A549 (cell line): ENCODE data around the gene ATXN7L1. TPM values are rescaled to one million over a fixed set of nuclear protein-coding genes. Genes with fewer than 3 reads are reported as not detected.

ENCODE experiments used
- ATAC-seq, 2 experiments: fragments of 200-7000 bp in 1 of 2; fragments of >200 bp in 1 of 2; cut with Nextera tagmentation in 1 of 2; cut with Tn5 transposase in 1 of 2; 3 replicates each; pipeline versions ENCODE4 v1.8.0 to v1.9.1; 2018 to 2020; ENCODE audit warnings: mild to moderate bottlenecking in 1 of 2, moderate library complexity in 1 of 2
- CTCF ChIA-PET: fragments of 300-600 bp; sonication (Branson Sonifier 250); formaldehyde crosslinking; extraction: SDS; loops from one replicate; lab custom pipeline; 2021; ENCODE audit warnings: antibody characterized with exemption, inconsistent platforms; lab: Yijun Ruan, JAX
- POLR2A ChIA-PET: fragments of 350-600 bp; formaldehyde crosslinking; extraction: SDS; loops from one replicate; lab custom pipeline; 2021; ENCODE audit warnings: antibody characterized with exemption, inconsistent platforms; lab: Yijun Ruan, JAX
- DNase-seq, 2 experiments: peaks; one replicate each; pipeline versions ENCODE4 v3.0.0 to v3.0.0-alpha.2; 2011 to 2016; ENCODE audit warnings: low read depth in 1 of 2, low spot score in 1 of 2
- FAIRE-seq: peaks from 2 replicates; lab custom pipeline; 2011; peaks lifted over from hg19 to GRCh38; lab: Jason Lieb, UNC
- H3K27ac ChIP-seq, 2 experiments: fragments of >200 bp; sonication (Bioruptor Twin); formaldehyde crosslinking; 3 replicates each; pipeline ENCODE4 v1.5.1; 2016 to 2017
- H3K4me1 ChIP-seq: fragments of >200 bp; sonication (Bioruptor Twin); formaldehyde crosslinking; 3 replicates; pipeline ENCODE4 v1.6.1; 2016
- H3K4me2 ChIP-seq: fragments of >200 bp; sonication (Bioruptor Twin); formaldehyde crosslinking; 3 replicates; pipeline ENCODE4 v1.6.1; 2016
- H3K4me3 ChIP-seq: fragments of >200 bp; sonication (Bioruptor Twin); formaldehyde crosslinking; 3 replicates; pipeline ENCODE4 v1.5.1; 2016
- H3K9me3 ChIP-seq: fragments of >200 bp; sonication (Bioruptor Twin); formaldehyde crosslinking; 3 replicates; pipeline ENCODE4 v1.6.1; 2016
- BHLHE40 ChIP-seq: IDR thresholded peaks from 2 replicates; pipeline ENCODE4 v1.6.1; 2012; ENCODE audit warnings: low read depth, low read length, inconsistent platforms
- CBX2 ChIP-seq: fragments of 200-600 bp; sonication (generic); IDR thresholded peaks from 2 replicates; pipeline ENCODE4 v1.6.1; 2016; ENCODE audit warnings: low read depth, mild to moderate bottlenecking, borderline replicate concordance
- CBX8 ChIP-seq: fragments of 200-600 bp; sonication (generic); IDR thresholded peaks from 2 replicates; pipeline ENCODE4 v1.6.1; 2016
- FOSL2 ChIP-seq, 2 experiments: fragments of 450-650 bp in 1 of 2; fragments of >200 bp in 1 of 2; sonication (Bioruptor Twin) in 1 of 2; formaldehyde crosslinking; IDR thresholded peaks; 2 replicates each; pipeline versions ENCODE4 v1.5.0 to v1.6.1; 2016 to 2020; ENCODE audit warnings: mild to moderate bottlenecking in 1 of 2, moderate library complexity in 1 of 2
- FOXS1 ChIP-seq: fragments of 250-450 bp; sonication (Bioruptor Pico); IDR thresholded peaks from 2 replicates; pipeline ENCODE4 v1.5.0; 2020; ENCODE audit warnings: mild to moderate bottlenecking, moderate library complexity
- HEYL ChIP-seq: fragments of 250-450 bp; sonication (Bioruptor Pico); IDR thresholded peaks from 2 replicates; pipeline ENCODE4 v1.8.0; 2021; ENCODE audit warnings: mild to moderate bottlenecking, moderate library complexity
- JUN ChIP-seq, 2 experiments: fragments of >200 bp; sonication (Bioruptor Twin); formaldehyde crosslinking; IDR thresholded peaks; 2 replicates in 1 of 2; 3 replicates in 1 of 2; pipeline ENCODE4 v1.6.1; 2016 to 2017
- JUNB ChIP-seq: fragments of >200 bp; sonication (Bioruptor Twin); formaldehyde crosslinking; IDR thresholded peaks from 2 replicates; pipeline ENCODE4 v1.6.1; 2016
- NPAS2 ChIP-seq: fragments of 250-450 bp; sonication (Bioruptor Pico); IDR thresholded peaks from 2 replicates; pipeline ENCODE4 v1.8.0; 2022; ENCODE audit warnings: mild to moderate bottlenecking, moderate library complexity, borderline replicate concordance
- POLR2AphosphoS2 ChIP-seq: conservative IDR thresholded peaks from 2 replicates; pipeline ENCODE4 v1.6.1; 2012; ENCODE audit warnings: low read length, improper control_type of control experiment, inconsistent platforms
- RCOR1 ChIP-seq: fragments of 150-350 bp; IDR thresholded peaks from 2 replicates; pipeline ENCODE4 v1.6.1; 2014; ENCODE audit warnings: antibody characterized with exemption, low read length, low read depth
- RNF2 ChIP-seq: fragments of 200-600 bp; sonication (generic); IDR thresholded peaks from 2 replicates; pipeline ENCODE4 v1.6.1; 2016; ENCODE audit warnings: low read depth, mild to moderate bottlenecking, antibody characterized with exemption, moderate library complexity, borderline replicate concordance
- ZFP36 ChIP-seq: fragments of 450-650 bp; IDR thresholded peaks from 2 replicates; pipeline ENCODE4 v1.6.1; 2014; ENCODE audit warnings: borderline replicate concordance; ENCODE audit not compliant: partially characterized antibody
- WGBS: methylation state at CpG from one replicate; pipeline ENCODE4 v1.1.6; 2017; ENCODE audit errors: missing lambda C conversion rate; 5-methylcytosine and 5-hydroxymethylcytosine counted together
- polyA plus RNA-seq, 4 experiments: library from polyadenylated mRNA; depleted of rRNA in 3 of 4; stranded (reverse); fragments of >200 nt; fragmentation: RNase III in 1 of 4; extraction: RNeasy Plus Mini Kit Qiagen cat#74134 plus additional on column Dnase treatment in 1 of 4; gene quantifications; 2 replicates in 3 of 4; 3 replicates in 1 of 4; pipeline ENCODE4 v1.2.3, GENCODE V29; 2011 to 2017
- TF ChIP-seq, protein P1 (sequence below): fragments of >200 bp; sonication (Bioruptor Twin); formaldehyde crosslinking; IDR thresholded peaks from 3 replicates; pipeline ENCODE4 v1.5.1; 2016
- TF ChIP-seq, protein P2 (sequence below): IDR thresholded peaks from 2 replicates; pipeline ENCODE4 v1.6.1; 2012
- TF ChIP-seq, protein P3 (sequence below): fragments of 200-600 bp; sonication (generic); IDR thresholded peaks from 2 replicates; pipeline ENCODE4 v1.6.1; 2016; ENCODE audit warnings: antibody characterized with exemption, mild to moderate bottlenecking, moderate library complexity
- TF ChIP-seq, protein P4 (sequence below): fragments of 250-450 bp; sonication (Bioruptor Pico); IDR thresholded peaks from 2 replicates; pipeline ENCODE4 v1.5.0; 2021; ENCODE audit warnings: mild to moderate bottlenecking, moderate library complexity, borderline replicate concordance

The ATXN7L1 gene
- polyA plus RNA-seq, 2 of the 4 experiments (the other 2 are of a cell fraction) = 4.5 to 5.7 TPM

DNA sequence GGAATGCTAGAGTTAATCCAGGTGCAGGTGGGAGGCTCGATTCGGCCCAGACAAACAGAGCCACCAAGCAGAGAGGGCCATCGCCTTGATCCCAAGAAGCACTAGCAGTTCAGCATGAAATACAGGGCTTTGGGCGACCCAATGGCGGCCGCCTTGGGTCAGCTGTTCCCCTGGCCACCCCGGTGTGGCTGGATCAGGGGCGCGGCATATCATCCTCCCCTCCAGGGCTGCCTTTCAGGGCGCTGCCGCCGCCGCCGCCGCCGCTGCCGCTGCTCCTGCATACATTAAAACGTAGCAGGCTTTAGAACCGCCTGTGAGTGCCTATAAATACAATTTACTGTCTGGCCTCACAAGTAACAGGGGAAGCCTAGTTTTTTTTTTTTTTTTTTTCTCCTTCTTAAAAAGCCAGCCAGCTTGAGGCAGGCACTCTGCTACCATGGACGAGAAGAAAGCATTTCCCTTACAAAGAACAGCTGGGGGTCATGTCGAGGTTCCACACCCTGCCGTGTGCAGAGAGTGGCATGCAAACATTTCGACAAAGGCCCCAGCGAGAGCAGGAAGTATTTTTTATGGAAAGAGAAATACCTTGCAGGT, 237.4 kb downstream of the ATXN7L1 start:
- no peaks in the 10 kb centered on the region for H3K9me3 ChIP-seq
- no peak for FAIRE-seq
- TF ChIP-seq RNF2 (no peak), BHLHE40 (no peak), ZFP36 (no peak), HEYL (CRISPR knock-in tag) (no peak), JUNB (no peak), RCOR1 (no peak), JUN (IDR thresholded peaks at IDR 0.05) (no peak), FOSL2 (IDR thresholded peaks at IDR 0.05) (no peak), FOSL2 (CRISPR knock-in tag; IDR thresholded peaks at IDR 0.05) (no peak), CBX8 (no peak)
- TF ChIP-seq, protein P1, sequence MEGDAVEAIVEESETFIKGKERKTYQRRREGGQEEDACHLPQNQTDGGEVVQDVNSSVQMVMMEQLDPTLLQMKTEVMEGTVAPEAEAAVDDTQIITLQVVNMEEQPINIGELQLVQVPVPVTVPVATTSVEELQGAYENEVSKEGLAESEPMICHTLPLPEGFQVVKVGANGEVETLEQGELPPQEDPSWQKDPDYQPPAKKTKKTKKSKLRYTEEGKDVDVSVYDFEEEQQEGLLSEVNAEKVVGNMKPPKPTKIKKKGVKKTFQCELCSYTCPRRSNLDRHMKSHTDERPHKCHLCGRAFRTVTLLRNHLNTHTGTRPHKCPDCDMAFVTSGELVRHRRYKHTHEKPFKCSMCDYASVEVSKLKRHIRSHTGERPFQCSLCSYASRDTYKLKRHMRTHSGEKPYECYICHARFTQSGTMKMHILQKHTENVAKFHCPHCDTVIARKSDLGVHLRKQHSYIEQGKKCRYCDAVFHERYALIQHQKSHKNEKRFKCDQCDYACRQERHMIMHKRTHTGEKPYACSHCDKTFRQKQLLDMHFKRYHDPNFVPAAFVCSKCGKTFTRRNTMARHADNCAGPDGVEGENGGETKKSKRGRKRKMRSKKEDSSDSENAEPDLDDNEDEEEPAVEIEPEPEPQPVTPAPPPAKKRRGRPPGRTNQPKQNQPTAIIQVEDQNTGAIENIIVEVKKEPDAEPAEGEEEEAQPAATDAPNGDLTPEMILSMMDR = no peak
- TF ChIP-seq, protein P2, sequence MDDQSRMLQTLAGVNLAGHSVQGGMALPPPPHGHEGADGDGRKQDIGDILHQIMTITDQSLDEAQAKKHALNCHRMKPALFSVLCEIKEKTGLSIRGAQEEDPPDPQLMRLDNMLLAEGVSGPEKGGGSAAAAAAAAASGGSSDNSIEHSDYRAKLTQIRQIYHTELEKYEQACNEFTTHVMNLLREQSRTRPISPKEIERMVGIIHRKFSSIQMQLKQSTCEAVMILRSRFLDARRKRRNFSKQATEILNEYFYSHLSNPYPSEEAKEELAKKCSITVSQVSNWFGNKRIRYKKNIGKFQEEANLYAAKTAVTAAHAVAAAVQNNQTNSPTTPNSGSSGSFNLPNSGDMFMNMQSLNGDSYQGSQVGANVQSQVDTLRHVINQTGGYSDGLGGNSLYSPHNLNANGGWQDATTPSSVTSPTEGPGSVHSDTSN = no peak
- TF ChIP-seq, protein P3, sequence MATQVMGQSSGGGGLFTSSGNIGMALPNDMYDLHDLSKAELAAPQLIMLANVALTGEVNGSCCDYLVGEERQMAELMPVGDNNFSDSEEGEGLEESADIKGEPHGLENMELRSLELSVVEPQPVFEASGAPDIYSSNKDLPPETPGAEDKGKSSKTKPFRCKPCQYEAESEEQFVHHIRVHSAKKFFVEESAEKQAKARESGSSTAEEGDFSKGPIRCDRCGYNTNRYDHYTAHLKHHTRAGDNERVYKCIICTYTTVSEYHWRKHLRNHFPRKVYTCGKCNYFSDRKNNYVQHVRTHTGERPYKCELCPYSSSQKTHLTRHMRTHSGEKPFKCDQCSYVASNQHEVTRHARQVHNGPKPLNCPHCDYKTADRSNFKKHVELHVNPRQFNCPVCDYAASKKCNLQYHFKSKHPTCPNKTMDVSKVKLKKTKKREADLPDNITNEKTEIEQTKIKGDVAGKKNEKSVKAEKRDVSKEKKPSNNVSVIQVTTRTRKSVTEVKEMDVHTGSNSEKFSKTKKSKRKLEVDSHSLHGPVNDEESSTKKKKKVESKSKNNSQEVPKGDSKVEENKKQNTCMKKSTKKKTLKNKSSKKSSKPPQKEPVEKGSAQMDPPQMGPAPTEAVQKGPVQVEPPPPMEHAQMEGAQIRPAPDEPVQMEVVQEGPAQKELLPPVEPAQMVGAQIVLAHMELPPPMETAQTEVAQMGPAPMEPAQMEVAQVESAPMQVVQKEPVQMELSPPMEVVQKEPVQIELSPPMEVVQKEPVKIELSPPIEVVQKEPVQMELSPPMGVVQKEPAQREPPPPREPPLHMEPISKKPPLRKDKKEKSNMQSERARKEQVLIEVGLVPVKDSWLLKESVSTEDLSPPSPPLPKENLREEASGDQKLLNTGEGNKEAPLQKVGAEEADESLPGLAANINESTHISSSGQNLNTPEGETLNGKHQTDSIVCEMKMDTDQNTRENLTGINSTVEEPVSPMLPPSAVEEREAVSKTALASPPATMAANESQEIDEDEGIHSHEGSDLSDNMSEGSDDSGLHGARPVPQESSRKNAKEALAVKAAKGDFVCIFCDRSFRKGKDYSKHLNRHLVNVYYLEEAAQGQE = no peak
- TF ChIP-seq, all 56 proteins: peak for 0
- H3K4me2 ChIP-seq = no peak overlapping the region
- no peak overlapping the region for H3K27ac ChIP-seq
- WGBS = 88% methylated on average over 24 of the region's 24 CpGs
- no peak for DNase-seq
- ATAC-seq = no peak
- H3K4me1 ChIP-seq = no peaks in the 10 kb centered on the region
- ChIA-PET POLR2A (no interaction called here), CTCF (interaction anchor here (0.8 to 2.0 kb wide), 6 partner anchors 11 to 514 kb away, joined by 3 to 4 read pairs (median 3); no protein-coding TSS in a partner anchor)
- H3K4me3 ChIP-seq = no peak overlapping the region

DNA sequence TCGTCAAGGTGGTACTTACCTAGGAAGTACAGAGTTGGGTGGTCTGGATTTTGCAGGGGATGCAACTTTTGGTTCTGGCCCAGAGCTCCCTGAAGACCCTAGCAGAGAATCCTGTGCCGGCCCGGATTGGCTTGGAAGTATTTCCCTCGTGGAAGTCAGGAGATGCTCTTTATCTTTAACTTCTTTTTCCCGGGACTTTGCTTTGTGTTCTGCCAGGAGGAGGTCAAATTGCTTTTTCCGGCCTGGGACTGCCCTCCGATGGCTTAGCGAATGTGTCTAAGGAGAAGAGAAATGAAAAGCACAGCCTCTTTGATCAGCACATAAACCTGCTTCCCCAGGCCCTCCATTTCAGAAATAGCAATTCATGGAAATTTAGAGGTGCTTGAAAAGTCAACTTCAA, 238.1 kb downstream of the ATXN7L1 start:
- H3K4me3 ChIP-seq = no peak overlapping the region
- FAIRE-seq (no peak), ATAC-seq (no peak), DNase-seq (no peak)
- no peaks in the 10 kb centered on the region for H3K9me3 ChIP-seq
- ChIA-PET POLR2A (no interaction called here), CTCF (interaction anchor here (1.0 to 2.0 kb wide), 7 partner anchors 11 to 515 kb away, joined by 3 to 4 read pairs (median 3); no protein-coding TSS in a partner anchor)
- WGBS = 93% methylated on average over 8 of the region's 8 CpGs
- TF ChIP-seq NPAS2 (CRISPR knock-in tag) = no peak
- TF ChIP-seq CBX2 = no peak
- no peak for TF ChIP-seq POLR2AphosphoS2
- TF ChIP-seq FOXS1 (CRISPR knock-in tag) = no peak
- TF ChIP-seq, protein P4, sequence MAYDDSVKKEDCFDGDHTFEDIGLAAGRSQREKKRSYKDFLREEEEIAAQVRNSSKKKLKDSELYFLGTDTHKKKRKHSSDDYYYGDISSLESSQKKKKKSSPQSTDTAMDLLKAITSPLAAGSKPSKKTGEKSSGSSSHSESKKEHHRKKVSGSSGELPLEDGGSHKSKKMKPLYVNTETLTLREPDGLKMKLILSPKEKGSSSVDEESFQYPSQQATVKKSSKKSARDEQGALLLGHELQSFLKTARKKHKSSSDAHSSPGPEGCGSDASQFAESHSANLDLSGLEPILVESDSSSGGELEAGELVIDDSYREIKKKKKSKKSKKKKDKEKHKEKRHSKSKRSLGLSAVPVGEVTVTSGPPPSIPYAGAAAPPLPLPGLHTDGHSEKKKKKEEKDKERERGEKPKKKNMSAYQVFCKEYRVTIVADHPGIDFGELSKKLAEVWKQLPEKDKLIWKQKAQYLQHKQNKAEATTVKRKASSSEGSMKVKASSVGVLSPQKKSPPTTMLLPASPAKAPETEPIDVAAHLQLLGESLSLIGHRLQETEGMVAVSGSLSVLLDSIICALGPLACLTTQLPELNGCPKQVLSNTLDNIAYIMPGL = no peak
- no peaks in the 10 kb centered on the region for H3K4me1 ChIP-seq
- no peak overlapping the region for H3K4me2 ChIP-seq
- no peak overlapping the region for H3K27ac ChIP-seq
